ENCODE measurements around the gene SYNE1.

DNA sequence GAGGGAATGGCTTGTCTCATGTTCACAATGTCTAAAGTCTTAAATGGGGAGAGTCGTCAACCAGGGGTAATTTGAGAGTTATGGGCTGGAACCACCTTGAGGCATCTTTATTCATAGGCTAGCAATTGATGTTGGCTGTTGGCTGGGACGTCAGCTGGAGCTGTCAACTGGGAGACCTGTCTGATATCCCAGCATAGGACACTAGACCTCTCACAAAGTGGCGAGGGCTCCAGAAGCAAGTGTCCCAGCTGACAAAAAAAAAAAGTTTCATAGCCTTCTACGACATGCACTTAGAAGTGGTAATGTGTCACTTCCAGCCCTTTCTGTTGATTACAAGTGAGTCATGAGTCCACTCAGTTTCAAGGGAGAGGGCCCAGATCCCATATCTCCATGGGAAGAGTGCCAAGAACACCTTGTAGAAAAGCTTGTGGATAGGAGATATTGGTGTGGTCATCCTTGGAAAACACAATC is 551.7 kb downstream of the SYNE1 start:
- TF ChIP-seq POLR2AphosphoS5 (IDR thresholded peaks at IDR 0.05) (no peak), POLR2A (IDR thresholded peaks at IDR 0.05) (no peak), CTCF (IDR thresholded peaks at IDR 0.05) (no peak)

Data from sigmoid colon (tissue), 4 donors.